ENCODE results near the gene CHRM4.

CHRM4 gene

DNA sequence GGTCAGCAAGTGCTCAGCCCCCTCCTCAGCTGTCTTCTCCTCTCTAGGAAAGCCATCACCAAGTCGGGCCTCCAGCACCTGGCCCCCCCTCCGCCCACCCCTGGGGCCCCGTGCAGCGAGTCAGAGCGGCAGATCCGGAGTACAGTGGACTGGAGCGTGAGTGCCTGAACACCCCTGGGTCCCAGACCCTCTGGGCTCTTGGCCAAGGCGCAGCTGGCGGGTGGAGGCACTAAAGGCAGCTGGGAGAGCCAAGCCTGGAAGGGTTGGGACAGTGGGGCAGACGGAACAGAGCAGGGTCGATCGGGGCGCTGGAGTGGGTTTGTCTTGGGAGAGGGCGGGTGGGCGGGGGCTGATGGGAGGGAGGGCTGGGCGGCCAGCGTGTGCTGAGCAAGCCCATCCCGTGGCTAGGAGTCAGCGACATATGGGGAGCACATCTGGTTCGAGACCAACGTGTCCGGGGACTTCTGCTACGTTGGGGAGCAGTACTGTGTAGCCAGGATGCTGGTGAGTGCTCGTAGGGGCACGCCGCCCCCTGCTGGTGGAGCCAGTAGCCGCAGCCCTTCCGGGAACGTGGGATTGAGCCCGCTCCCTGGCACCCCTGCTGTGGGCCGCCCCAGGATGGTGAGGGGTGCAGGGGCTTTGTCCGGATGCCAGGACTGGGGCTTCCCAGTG lies 24.2 kb downstream of the CHRM4 start:
- peak; percentile 49 for DNase-seq

DNA sequence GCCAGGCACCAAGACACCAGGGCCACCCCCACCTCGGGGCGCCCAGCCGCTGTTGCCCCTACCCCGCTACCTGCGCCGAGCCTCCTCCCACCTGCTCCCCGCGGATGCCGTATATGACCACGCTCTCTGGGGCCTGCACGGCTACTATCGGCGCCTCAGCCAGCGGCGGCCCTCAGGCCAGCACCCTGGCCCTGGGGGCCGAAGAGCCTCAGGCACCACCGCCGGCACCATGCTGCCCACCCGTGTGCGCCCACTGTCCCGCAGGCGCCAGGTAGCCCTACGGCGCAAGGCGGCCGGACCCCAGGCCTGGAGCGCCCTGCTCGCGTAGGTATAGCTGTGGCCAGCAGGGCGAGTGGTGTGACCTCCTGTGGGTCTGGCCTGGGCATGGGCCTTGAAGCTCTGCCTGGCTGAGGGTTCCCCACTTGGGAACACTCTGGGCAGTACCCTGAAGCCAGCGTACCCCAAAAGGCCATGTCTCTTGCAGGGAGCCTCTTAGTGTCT lies 24.9 kb downstream of the CHRM4 start:
- DNase-seq, result no peak

DNA sequence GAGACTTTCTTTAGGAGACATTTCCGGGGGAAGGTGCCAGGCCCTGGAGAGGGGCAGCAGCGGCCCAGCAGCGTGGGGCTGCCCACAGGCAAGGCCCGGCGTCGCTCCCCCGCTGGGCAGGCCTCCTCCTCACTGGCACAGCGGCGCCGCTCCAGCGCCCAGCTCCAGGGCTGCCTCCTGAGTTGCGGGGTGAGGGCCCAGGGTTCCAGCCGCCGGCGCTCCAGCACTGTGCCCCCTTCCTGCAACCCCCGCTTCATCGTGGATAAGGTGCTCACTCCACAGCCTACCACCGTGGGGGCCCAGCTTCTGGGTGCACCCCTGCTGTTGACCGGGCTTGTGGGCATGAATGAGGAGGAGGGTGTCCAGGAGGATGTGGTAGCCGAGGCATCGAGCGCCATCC lies 25.3 kb downstream of the CHRM4 start:
- no peak for DNase-seq

DNA sequence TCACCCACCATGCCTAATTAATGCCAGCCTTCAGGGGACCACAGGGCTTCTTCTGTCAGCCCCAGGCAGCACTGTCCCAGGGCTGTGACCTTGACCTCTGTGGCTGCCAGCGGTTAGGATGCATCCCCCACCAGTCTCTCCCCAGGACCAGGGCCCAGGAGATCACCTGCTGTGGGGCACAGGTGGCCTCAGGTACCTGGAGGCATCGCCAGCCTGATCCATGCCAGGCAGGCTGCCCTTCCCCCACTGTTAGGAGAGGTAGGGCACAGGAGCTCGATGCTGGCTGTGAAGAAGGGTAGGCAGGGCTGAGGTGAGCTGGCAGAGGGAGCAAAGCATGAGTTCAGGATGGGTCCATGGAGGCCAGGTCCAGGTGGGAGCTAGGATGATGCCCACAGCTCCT lies 26.8 kb downstream of the CHRM4 start:
- no peak for DNase-seq

DNA sequence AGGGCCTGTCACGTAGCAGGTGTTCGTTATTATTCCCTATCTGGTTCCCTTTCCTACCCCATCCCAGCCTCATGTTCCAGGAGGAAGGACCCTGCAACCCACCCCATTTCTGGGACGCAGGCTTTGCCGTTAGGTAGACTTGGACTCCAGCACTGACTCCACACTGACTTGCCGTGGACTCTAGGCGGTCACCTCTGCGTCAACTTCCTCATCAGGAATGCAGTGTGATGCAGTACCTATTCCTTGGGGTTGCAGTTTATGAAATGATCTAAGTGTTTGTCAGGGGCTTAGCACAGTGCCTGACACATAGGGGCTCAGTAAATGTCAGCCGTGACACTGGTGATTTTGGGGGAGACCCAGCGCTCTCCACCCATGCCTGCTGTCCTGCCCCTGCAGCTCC lies 27.5 kb downstream of the CHRM4 start:
- DNase-seq, result no peak

DNA sequence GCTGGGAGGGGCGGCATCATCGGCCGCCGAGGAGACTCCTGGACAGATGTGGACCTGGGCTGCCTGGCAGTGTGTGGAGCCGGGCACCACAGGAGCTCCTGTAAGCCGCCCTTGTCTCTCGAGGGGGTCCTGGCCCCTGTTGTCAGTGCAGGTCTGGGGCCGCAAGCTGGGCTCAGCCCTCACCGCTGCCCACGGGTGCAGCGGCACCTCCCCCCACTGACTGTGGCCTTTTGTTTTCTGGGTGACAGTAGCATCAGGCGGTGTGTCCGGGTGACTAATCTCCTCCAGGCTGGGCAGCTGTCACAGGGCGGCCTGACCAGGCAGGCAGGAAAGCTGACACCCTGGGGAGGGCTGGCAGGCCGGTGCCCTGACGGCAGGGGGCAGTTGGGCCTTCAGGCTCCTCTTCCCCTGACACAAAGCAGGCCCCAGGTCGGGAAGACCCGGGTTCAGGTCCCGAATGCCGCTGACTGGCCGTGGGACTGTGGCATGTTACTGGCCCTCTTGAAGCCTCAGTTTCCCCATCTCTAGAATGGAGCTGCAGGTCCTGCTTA lies 28.0 kb downstream of the CHRM4 start:
- no peak for DNase-seq

DNA sequence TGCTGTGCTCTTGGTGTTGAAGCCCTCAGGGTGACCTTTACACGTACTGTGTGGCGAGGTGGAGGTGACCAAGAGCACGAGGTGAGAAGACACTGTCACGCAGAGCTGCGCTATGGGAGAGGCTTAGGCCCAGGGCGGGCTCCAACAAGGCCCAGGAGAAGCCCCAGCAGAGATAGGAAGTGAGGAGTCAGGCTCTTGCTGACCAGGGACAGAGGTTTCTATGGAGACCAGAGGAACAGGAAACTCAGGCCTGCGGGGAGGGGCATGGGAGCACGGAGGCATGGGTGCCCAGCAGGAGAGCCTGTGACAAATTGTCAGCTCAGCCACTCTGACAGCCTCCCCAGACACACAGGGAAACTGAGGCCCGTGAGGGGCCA lies 28.6 kb downstream of the CHRM4 start:
- DNase-seq, result no peak

DNA sequence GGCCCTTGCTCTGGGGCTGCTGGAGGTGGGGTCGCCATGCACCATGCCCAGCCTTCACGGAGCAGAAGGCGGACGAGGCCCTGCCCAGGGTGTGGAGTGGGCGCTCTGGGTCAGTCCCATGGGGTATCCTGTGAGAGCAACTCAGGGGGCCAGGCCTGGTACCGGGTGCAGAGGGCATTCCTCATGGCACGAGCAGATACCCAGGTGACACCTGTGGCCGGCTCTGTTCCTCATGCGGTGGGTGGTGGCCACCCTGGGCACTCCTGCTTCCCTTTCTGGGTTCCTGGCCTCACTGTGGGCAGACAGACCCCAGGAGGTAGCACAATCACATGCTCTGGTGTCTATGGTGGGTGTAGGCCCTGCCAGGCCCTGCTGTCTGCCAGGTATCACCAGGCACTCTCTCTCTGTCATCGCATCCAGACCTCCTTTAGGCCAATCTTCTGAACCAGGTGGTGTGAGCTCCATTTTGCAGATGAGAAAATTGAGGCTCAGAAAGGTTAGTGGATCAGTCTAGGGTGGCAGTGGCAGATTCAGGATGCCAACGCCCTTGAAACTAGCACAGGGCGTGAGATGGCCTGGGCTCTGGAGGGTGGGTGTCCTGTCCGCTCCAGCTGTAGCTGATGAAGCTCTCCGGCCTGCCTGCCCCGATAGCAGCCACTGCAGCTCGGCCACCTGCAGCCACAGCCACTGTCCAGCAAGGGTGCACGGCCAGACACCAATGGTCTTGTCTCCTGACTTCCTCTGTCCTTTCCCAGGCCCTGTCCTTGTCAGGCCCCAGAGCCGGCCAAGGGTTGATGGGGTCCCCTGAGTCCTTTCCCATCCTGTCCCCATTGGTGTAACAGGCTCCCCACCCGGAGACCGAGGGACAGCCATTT lies 29.2 kb downstream of the CHRM4 start:
- no peak for DNase-seq

DNA sequence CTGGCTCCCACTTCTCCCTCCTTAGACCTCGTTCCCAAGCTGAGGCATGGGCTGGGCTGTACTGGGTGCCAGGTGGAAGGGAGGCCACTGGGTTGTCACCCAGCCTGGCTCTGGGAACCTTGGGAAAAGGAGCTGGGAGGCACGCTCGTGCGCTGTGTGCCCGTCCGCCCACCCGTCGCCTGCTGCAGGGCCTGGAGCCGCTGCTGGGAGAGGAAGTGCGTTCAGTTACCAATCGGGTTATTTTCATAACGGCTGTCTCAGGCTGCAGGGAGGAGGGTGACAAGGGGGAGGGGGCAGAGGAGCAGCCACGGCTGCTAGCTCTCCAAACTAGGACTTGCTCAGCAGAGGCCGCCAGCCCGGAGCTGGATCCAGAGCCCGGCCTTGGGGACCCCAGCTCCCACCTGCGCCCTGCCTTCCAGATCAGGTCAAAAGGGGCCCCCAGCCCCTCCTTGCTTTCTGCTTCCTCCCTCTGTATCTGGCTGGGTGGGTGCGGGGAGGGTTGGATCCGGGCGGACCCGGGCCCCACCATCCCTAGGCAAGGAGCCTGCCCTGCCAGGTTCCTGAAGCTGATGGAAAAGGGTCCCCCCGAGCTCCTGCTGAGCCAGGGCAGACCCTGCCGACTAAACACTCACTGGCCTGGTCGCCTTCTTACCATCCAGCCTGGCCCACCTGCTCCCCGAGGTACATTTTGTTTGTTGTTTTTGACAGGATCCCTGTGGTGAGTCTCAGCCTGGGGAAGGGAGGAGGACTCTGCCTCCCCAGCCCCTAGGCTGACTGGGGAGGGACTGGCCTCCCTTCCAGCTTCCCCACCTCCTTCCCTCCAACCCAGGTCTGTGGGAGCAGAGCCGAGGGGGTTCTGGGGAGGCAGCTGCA lies 30.1 kb downstream of the CHRM4 start:
- no peak for DNase-seq

DNA sequence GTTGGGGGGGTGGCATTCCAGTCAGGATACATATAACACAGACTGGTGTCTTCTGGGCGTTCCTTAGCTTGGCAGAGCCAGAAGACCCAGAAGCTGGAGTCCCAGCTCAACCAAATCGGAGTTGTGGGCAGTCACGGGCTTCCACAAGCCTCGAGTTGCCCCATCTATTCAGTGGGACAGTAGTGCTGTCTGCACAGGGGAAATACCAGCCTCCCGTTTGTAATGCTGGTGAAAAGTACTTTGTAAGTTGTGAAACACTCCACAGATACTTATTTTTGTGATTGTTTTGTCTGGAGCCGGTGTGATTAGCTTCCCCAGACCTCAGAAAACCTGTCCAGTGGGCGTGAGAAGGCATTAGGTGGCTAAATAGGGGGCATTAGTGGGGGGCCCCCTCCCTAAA lies 30.7 kb downstream of the CHRM4 start:
- no peak for DNase-seq

DNA sequence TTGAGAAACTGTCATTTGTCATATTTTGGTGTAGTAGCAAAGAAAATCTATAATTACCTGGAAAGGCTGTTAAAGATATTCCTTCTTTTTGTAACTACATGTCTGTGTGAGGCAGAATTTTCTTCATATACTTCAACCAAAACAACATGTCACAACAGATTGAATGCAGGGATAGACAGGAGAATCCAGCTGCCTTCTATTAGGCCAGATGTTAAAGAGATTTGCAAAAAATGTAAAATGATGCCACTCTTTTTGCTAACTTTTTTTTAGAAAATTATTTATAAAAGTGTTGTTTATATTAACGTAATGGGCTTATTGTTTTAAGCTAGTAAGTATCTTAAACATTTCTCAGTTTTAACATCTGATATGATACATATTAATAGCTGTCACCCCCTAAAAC lies 31.6 kb downstream of the CHRM4 start:
- no peak for DNase-seq

DNA sequence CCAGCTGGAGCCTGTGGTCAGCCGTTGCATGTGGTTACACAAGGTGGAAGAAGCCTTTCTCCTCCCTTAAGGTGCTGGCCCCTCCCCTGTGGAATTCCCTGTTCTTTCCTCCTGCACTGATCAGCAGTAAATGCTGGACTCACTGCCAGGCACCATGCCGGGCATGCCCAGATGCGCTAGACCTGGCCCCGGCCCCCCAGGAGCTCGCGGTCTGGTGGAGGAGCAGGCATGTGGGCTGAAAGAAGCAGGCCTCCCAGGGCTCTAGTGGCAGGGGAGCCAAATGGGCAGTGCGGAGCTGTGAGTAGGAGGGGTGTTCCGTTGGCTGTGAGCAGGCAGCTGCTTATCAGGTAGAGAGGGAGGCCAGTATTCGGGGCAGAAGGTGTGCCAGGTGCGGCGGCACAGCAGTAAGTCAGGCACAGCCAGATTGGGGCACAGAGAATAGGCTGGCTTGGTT lies 34.1 kb downstream of the CHRM4 start:
- DNase-seq, result no peak

DNA sequence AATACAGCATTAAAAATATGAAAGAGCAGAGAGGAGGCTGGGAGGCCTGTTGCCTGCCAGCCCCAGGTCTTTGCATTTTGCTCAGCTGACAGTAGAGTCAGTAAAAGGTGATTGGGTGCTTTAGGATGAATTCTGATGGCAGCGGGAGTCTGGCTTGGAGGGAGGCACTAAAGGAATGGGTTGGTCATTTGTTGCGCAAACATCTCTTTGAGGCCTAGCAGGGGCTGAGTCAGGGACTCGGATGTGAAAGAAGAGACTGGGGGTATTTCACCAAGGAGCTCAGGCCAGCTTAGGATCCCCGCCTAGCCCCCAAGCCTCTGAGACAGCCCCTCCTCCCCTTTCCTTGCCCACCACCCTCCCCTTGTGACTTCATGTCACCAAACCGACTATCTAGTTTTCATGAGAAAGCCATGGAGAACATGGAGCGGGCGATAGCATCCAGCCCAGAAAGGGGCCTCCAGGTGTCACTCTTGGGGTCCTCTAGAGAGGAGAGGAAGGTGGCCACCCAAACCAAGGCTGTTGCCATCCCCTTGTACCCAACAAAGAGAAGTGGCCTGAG lies 34.6 kb downstream of the CHRM4 start:
- DNase-seq, result peak; percentile 42

DNA sequence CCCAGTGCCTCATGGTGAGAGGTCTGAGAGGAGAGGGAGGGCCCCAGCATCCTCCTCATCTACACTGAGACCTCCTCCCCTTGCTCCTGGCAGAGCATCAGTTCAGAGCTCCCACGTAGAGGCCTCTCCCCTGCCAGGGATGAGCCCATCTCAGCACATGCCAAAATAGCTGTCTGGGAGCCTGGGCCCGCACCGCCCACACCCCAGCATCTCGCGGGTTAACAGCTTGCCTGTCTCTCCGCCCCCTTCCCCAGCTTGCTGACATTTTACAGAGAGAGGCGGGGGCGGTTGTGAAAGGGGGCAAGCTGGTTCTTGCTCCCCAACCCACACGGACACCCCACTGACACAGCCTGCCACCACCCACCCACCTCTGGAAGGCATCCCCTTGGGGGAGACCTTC lies 37.9 kb downstream of the CHRM4 start:
- DNase-seq, result no peak

DNA sequence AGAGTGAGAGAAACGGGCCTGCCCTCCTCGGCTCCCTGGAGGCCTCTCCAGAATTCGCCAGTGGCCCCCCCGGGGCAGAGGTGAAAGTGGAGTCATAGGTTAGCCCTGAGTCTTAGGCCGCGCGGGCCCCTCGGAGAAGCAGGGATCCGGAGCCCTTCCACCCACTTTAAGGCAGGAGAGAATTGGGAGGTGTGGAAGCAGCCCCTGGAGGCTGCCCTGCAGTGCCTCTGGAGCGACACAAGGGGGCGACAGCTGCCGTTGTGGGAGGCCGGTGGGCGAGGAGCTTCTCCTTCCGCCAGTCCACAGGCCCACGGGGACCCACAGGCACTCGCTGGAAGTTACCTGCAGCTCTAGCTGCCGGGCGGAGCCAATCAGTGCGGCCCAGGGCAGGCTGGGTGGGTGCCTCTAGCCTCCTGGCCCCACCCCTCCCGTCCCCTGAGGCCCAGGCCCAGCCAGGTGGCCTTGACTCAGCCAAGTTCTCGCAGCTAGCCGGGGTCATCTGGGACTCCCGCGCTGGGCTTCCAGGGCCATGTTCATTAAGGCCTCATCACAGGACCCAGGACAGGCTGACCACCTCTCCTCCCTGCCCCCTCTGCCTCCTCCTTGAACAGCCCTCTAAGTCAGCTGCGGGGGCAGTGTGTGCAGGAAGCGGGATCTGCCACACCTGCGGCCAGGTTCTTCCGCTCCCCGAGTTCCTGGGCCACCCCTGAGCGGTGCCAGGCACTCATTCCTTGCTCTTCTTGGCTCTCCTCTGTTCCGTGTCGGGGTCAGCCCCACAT lies 39.3 kb downstream of the CHRM4 start:
- peak; percentile 20 for DNase-seq

DNA sequence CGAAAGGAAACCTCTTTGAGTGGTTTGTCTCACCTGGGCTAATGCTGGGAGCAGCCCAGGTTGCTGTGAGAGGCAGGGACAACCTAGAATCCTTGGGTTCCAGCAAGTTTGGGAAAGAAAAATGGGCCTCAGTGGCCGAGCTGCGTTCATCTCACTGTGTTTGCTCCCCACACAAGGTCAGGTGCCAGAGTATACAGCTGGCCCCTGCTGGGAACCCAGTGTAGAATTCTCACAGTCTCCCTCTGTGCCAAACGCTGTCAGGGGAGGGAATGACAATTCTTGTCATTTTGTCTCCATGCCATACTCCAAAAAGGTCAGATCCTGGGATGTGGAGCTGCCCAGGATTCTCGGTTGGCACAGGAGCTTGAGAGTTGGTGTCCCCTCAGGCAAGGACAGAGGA lies 40.0 kb downstream of the CHRM4 start:
- no peak for DNase-seq

DNA sequence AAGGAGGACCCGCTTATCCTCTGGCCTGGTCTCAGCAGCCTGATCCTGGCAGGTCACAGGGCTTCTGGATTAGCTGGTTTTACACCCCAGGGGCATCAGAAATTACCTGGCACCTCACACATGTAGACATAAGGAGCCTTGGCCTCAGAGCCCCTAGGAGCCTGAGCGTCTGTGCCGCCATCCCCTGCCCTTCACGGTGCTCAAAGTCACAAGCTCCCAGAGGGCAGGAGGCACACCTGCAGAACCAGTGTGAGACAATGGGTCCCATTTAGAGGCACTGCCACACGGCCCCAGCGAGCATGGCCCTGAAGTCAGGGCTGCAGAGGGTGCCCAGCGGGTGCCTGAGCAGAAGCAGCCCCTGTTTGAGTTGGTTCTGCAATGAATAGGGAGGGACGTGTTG lies 40.4 kb downstream of the CHRM4 start:
- no peak for DNase-seq

DNA sequence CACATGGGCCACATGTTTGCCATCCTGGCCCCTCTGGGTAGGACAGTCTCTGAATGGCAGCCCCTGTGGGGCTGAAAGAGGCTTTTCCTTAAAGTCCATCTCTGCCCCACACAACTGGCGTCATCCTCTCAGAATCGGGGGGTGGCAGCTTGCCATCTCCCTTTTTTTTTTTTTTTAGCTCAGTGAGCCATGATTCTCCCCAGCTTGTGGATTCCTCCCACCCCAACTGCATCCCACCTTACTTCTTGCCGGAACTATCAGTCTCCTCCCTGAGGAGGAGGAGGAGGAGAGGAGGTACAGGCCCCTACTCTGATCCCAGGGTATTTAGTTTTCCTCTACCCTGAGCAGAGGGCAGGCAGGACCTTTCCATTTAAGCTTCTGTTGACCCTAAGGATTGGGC lies 40.9 kb downstream of the CHRM4 start:
- DNase-seq, result no peak

DNA sequence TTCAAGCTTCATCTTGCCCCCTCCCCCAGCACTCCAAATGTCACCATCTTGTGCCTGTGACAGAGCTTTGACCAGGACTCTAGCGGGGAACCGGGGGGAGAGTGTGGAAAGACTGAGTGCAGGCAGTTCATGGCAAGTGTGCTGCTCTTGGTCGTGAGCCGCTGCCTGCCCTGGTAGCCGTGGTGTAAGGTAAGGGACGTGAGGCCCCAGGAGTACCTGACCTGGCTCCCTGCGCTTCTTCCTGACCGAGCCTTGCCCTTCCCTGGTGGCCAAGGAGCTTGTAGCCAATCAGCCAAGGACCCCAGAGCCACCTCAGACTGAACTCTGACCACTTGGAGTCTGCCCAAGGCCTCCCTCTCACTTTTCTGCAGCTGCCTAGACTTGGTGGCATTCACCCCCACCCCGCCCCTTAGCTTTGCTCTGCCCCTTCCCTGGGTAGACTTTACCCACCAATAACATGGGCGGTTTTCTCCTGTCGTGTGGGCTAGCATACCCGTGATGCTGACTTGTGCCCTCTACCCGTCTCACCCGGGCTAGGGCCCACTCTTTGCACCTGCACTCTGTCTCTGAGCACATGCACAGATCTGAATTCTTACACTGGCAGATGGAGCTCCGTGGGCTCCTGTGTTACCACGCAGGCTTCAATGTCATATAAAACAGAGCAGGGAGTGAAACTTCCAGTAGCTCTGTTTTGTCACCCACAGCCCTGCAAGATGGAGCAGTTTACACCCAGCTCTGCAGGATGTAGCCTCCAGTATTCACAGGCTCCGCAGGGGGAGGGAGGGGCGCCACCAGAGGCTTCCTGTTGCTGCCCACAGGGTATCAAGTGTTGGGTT lies 42.8 kb downstream of the CHRM4 start:
- no peak for DNase-seq

DNA sequence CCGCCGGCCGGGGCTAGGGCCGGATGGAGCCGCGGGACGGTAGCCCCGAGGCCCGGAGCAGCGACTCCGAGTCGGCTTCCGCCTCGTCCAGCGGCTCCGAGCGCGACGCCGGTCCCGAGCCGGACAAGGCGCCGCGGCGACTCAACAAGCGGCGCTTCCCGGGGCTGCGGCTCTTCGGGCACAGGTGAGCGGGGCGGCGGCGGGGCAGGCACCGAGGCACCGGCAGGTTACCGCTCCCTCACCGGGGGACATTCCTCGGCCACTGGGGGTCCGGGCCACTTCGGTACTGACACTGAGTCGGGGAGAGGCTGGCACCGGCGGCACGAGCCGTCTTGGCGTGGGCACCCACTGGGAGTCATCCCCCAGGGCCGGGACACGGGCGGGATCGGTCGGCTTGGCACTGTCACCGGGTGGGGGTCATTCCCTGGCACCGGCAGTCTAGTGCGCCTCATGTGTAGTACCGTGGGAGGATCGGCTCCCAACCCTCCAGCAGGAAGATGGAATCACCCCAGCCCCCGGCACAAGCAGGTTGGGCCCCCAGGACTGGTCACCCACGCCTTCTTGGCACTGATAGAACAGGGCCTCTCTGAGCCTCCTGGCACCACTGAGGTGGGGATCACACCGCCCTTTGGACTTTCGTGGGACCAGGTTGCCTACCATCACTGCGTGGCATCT lies 43.8 kb downstream of the CHRM4 start:
- no peak for DNase-seq

Data from HCEC 1CT (cell line).